GM19238 (cell line): ENCODE data around the gene DCUN1D4.

Source experiments
- DNase-seq: peaks from one replicate; pipeline ENCODE4 v3.0.0; 2011; ENCODE audit warnings: low spot score; ENCODE audit not compliant: insufficient read length

DCUN1D4 gene

DNA sequence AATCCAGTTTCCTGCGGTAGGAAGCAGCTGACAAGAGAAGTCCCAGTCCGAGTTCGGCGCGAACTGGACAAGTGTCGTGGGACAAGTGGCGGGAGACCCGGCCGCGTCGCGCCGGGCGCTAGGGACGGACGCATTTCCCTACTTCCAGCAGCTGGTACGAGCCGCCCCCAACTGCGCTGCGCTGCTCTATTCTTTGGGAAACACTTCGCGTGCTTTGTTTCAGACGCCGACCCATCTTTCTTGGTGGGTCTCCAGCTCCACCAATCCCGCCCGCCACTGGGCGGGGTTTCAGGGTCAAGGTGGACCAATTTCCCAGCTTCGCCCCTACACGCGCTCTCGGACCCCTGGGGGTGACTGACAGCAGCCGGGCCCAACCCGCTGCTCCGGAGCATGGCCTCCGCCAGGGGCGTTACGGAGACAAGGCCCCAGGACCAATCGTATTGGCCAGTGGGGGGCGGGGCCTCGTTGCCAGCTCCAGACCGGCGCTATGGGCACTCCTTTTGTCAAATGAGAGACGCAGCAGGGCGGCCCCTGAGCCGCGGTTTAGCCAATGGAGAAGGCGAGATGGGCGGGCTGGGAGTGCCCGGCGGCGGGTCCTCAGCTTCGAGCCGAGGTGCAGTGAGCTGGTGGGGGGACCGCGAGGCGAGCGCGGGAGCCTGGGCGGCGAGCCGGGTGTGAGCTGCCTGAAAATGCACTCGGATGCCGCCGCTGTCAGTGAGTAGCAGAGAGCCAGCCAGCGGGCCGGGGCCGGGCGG, at the start of gene DCUN1D4:
Gene DCUN1D4 (plus strand): TSS at position 600 of the 755 bp plus-strand sequence. CDS start 90 bp downstream, at position 690.
- peak; percentile 99 for DNase-seq

DNA sequence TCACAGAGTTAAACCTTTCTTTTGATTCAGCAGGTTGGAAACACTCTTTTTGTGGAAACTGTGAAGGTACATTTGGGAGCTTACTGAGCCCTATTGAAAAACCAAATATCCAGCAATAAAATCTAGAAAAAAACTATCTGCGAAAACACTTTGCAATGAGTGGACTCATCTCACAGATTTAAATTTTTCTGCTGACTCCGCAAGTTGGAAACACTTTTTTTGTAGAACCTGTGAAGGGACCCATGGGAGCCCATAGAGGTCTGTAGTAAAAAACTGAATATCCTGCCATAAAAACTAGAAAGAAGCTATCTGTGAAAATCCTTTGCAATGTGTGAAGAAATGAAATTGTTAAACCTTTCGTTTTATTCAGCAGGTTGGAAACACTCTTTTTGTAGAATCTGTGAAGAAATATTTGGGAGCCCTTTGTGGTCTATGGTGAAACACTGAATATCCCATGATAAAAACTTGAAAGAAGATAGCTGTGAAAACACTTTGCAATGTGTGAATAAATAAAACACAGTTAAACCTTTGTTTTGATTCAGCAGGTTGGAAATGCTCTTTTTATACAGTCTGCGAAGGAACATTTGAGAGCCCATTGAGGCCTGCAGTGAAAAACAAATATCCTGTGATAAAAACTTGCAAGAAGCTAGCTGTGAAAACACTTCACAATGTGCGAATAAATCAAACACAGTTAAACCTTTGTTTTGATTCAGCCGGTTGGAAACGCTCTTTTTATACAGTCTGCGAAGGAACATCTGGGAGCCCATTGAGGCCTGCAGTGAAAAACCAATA, 22.3 kb upstream of the DCUN1D4 start:
- DNase-seq, result no peak

- DNase-seq, result no peak
Observed at GRCh38 chr4:51825341-51825740, 17.6 kb upstream of the DCUN1D4 start.

DNA sequence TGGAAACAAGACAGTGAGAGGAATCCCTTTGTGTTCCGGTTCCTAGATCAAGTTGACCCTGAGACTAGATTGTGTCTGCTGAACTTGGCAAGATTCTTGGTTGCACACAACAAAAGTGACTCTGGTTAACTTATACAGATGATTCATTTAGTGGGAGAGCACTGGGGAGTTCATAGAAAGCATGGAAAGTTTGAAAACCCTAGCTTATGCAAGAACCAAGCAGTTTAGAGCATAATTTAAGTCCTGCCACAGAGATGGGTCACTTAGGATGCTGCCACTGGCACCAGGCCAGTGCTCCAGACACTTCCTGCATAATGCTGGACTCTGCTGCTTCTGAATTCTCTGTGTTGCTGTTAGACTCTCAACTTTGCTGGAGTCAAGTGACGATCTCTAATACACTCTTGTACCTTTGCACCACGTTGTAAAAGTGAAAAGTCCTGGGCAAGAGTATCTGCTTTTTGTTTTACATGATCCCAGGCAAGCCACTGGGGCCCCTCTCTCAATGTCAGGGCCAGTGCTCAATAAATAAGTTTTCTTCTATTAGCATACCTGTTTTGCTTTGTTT, 12.7 kb upstream of the DCUN1D4 start:
- no peak for DNase-seq

GRCh38 chr4:51831133-51831532, 11.8 kb upstream of the DCUN1D4 start:
- DNase-seq, result no peak

DNA sequence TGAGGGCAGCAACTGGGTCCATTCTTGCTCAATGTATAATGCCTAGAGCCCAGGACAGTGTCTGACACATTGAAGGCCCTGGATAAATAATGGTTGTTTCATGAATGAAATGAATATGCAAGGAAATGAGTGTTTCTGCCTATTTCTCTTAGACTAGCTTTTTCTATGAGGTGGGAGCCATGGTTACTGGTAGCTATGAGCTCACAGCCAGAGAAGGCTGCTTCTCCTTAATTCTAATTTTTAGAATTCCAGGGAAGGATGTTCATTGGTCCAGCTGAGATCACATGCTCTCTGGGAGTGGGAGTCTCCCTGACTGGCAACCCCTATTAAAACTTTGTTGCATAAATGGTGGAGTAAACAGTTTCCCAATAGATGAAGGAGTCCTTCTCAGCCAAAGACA, 9.7 kb upstream of the DCUN1D4 start:
- no peak for DNase-seq

- no peak for DNase-seq
Observed at GRCh38 chr4:51835079-51835478, 7.9 kb upstream of the DCUN1D4 start.

- DNase-seq, result no peak
Observed at GRCh38 chr4:51835855-51836254, 7.1 kb upstream of the DCUN1D4 start.

- no peak for DNase-seq
Observed at GRCh38 chr4:51836549-51836948, 6.4 kb upstream of the DCUN1D4 start.

- DNase-seq, result no peak
Observed at GRCh38 chr4:51840781-51841180, 2.2 kb upstream of the DCUN1D4 start.

- no peak for DNase-seq
Observed at GRCh38 chr4:51842167-51842553, 793 bp upstream of the DCUN1D4 start.

- DNase-seq, result peak; percentile 56
Observed at GRCh38 chr4:51843309-51844152, 578 bp downstream of the DCUN1D4 start.

- DNase-seq, result peak; percentile 67
Observed at GRCh38 chr4:51844153-51845054, 1.5 kb downstream of the DCUN1D4 start.

DNA sequence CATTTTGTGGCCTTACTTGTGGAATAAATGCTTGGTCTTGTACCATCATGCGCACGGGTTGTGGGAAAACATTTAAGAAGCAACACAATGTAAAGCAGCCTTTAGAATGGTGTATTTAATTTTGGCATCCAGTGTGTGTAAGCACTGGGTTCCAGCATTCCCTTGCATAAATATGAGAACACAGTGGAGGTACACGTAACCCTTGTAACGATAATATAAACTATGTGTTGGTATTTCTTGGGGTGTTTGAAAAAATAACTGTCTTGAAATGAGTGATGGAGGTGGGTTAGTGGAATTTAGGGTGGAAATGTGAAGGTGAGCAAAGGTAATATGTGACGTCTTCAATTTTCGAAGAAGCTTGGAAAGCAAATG, 2.1 kb downstream of the DCUN1D4 start:
- no peak for DNase-seq

- DNase-seq, result no peak
Observed at GRCh38 chr4:51845711-51846110, 2.8 kb downstream of the DCUN1D4 start.

DNA sequence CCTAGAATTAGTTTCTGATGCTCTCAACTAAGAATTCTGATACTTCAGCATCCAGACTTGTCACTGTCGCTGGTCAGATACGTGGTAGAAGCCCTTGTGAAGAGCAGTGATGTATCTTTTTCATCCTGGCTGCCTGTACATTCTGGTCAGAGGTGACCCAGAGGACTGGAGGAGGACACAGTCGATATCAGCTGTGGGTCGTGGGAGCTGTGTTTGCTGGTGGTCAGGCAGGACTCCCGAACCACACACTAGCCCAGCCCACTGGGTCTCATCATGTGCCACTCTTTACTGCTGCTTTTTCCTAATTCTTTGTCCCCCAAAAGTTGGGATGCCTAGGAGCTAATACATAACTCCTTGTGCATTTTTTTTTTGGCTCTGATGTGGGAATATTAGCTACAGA, 6.5 kb downstream of the DCUN1D4 start:
- DNase-seq, result no peak

DNA sequence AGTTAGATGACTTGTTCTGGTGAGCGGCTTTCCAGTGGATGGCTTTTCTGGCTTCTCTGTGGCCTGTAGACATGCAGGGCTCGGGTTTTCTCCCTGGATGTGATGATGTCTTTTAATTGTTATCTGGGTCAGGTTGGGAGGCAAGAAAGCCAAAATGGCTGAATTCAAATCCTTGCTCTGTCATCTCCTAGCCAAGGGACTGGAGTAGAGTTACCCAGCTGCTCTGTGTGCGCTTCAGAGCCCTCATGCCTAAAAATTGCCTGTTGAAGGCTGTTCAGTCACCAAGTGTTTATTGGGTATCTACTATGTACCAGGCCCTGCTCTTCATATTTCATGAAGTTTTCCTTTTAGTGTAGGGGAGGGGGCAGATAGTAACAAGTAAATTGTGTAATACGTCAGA, 7.3 kb downstream of the DCUN1D4 start:
- no peak for DNase-seq

- no peak for DNase-seq
Observed at GRCh38 chr4:51851090-51851936, 8.4 kb downstream of the DCUN1D4 start.

GRCh38 chr4:51851937-51852290, 9.0 kb downstream of the DCUN1D4 start:
- no peak for DNase-seq
